Skeletal muscle satellite cell (primary cell): ENCODE results near the gene APBA3.

Source experiments
- H3K27me3 ChIP-seq: 2 replicates; pipeline ENCODE4 v1.7.0; 2013; ENCODE audit warnings: low read length; ENCODE audit not compliant: control insufficient read depth, insufficient read depth
- H3K36me3 ChIP-seq: 2 replicates; pipeline ENCODE4 v1.7.0; 2013; ENCODE audit warnings: mild to moderate bottlenecking, control low read depth, low read length; ENCODE audit not compliant: insufficient read depth
- H3K4me1 ChIP-seq: 2 replicates; pipeline ENCODE4 v1.7.0; 2013; ENCODE audit warnings: low read length; ENCODE audit not compliant: control insufficient read depth, insufficient read depth
- H3K4me2 ChIP-seq: 2 replicates; pipeline ENCODE4 v1.7.0; 2013; ENCODE audit warnings: mild to moderate bottlenecking, low read length
- H3K4me3 ChIP-seq: 2 replicates; pipeline ENCODE4 v1.7.0; 2013; ENCODE audit warnings: low read length
- H3K9ac ChIP-seq: 2 replicates; pipeline ENCODE4 v1.7.0; 2013; ENCODE audit warnings: mild to moderate bottlenecking, low read depth, low read length, moderate library complexity
- H3K9me3 ChIP-seq: replicated peaks from 2 replicates; pipeline ENCODE4 v1.7.0; 2013; ENCODE audit warnings: mild to moderate bottlenecking, control low read depth, low read length

APBA3 gene

GRCh38 chr19:3801412-3802096 is 40.1 kb upstream of the APBA3 start:
- H3K9ac ChIP-seq = no peak overlapping the region
- peaks cover 7% of the 10 kb centered on the region for H3K4me1 ChIP-seq
- H3K36me3 ChIP-seq = no peaks in the 10 kb centered on the region
- no peak overlapping the region for H3K4me3 ChIP-seq
- H3K9me3 ChIP-seq = no peaks in the 10 kb centered on the region
- peak overlapping the region; percentile 72 for H3K4me2 ChIP-seq
- H3K27me3 ChIP-seq = peaks cover 45% of the 10 kb centered on the region

DNA sequence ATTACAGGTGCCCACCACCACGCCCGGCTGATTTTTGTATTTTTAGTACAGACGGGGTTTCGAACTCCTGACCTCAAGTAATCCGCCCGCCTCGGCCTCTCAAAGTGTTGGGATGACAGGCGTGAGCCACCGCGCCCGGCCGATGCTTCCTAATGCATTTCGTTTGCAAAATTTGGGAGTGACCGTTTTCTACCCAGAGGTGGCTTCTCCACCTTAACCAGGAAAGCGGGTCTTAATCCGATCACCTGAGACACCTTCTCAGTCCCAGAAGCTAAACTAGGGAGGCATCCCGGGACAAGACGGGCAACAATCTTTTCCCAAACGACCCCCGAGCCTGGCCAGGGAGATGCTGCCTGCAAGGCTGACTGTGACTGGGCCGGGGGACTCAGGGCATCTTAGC is 39.5 kb upstream of the APBA3 start:
- H3K4me3 ChIP-seq = no peak overlapping the region
- peaks cover 47% of the 10 kb centered on the region for H3K27me3 ChIP-seq
- peak overlapping the region; percentile 72 for H3K4me2 ChIP-seq
- peaks cover 7% of the 10 kb centered on the region for H3K4me1 ChIP-seq
- no peak overlapping the region for H3K9ac ChIP-seq
- no peaks in the 10 kb centered on the region for H3K9me3 ChIP-seq
- H3K36me3 ChIP-seq = no peaks in the 10 kb centered on the region

GRCh38 chr19:3798137-3798536 is 36.6 kb upstream of the APBA3 start:
- H3K9ac ChIP-seq = no peak overlapping the region
- no peaks in the 10 kb centered on the region for H3K36me3 ChIP-seq
- H3K4me1 ChIP-seq = peaks cover 7% of the 10 kb centered on the region
- no peaks in the 10 kb centered on the region for H3K9me3 ChIP-seq
- H3K4me2 ChIP-seq = no peak overlapping the region
- no peak overlapping the region for H3K4me3 ChIP-seq
- peaks cover 36% of the 10 kb centered on the region for H3K27me3 ChIP-seq

DNA sequence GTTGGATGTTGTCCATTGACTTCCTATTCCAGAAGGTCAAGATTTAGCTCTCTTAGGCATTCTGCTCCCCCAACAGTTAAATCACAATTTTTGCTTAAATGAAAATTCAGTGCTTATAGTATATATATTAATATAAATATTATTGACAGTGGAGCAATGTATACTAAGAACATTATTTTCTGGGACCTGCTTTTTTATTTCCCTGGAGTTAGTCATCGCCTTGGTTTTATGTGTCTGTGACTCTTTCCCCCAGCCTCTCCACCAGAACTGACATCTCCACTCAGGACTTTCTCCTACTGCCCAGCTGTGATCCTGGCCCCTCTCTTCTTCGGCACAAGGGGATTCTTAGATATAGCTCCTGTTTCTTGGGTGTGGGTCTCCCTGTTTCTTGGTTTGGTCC is 34.9 kb upstream of the APBA3 start:
- Histone ChIP-seq H3K36me3 (no peaks in the 10 kb centered on the region), H3K27me3 (peaks cover 23% of the 10 kb centered on the region), H3K9ac (no peak overlapping the region), H3K4me3 (no peak overlapping the region), H3K4me1 (peaks cover 4% of the 10 kb centered on the region), H3K4me2 (no peak overlapping the region), H3K9me3 (no peaks in the 10 kb centered on the region)

GRCh38 chr19:3793799-3794198 is 32.3 kb upstream of the APBA3 start:
- no peaks in the 10 kb centered on the region for H3K4me1 ChIP-seq
- H3K4me2 ChIP-seq = no peak overlapping the region
- H3K9ac ChIP-seq = no peak overlapping the region
- H3K4me3 ChIP-seq = no peak overlapping the region
- peaks cover 27% of the 10 kb centered on the region for H3K27me3 ChIP-seq
- H3K36me3 ChIP-seq = no peaks in the 10 kb centered on the region
- peaks cover 4% of the 10 kb centered on the region for H3K9me3 ChIP-seq

GRCh38 chr19:3792114-3792513 is 30.6 kb upstream of the APBA3 start:
- H3K27me3 ChIP-seq = peaks cover 28% of the 10 kb centered on the region
- no peaks in the 10 kb centered on the region for H3K4me1 ChIP-seq
- peaks cover 4% of the 10 kb centered on the region for H3K9me3 ChIP-seq
- no peaks in the 10 kb centered on the region for H3K36me3 ChIP-seq
- H3K4me3 ChIP-seq = no peak overlapping the region
- no peak overlapping the region for H3K4me2 ChIP-seq
- no peak overlapping the region for H3K9ac ChIP-seq

- no peak overlapping the region for H3K9ac ChIP-seq
- H3K4me1 ChIP-seq = no peaks in the 10 kb centered on the region
Observed at GRCh38 chr19:3790941-3791340, 29.4 kb upstream of the APBA3 start.

DNA sequence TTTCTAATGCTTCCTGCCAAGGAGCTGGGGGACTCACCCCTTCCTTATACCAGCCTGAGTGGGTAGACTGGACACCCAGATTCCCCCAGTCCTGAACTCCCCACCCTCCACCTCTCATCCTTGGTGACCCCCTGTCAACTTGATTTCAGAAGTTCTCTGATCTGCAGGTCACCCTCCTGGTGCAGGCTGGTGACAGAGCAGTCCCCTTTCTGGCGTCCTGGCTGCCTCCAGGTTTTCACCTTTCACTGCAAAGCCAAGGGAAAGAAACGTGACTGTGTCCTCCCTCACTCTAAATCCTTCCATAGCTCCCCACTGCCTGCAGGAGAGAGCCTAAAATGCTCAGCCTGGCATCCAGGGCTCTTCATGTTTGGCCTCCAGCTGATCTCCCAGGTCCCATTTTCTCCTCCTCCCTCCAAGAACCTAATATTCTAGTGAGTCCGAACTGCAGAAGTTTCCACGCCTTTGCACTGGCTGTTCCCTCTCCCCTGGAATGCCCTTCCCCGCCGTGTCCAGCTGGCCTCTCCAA is 28.8 kb upstream of the APBA3 start:
- no peaks in the 10 kb centered on the region for H3K36me3 ChIP-seq
- H3K9me3 ChIP-seq = peaks cover 4% of the 10 kb centered on the region
- H3K4me1 ChIP-seq = no peaks in the 10 kb centered on the region
- peaks cover 31% of the 10 kb centered on the region for H3K27me3 ChIP-seq
- no peak overlapping the region for H3K9ac ChIP-seq
- no peak overlapping the region for H3K4me3 ChIP-seq
- no peak overlapping the region for H3K4me2 ChIP-seq

More at GRCh38 chr19:3790941-3791340, 29.4 kb upstream of the APBA3 start:
- Histone ChIP-seq H3K4me2 (no peak overlapping the region), H3K4me3 (no peak overlapping the region), H3K36me3 (no peaks in the 10 kb centered on the region), H3K9me3 (peaks cover 4% of the 10 kb centered on the region), H3K27me3 (peaks cover 28% of the 10 kb centered on the region)

DNA sequence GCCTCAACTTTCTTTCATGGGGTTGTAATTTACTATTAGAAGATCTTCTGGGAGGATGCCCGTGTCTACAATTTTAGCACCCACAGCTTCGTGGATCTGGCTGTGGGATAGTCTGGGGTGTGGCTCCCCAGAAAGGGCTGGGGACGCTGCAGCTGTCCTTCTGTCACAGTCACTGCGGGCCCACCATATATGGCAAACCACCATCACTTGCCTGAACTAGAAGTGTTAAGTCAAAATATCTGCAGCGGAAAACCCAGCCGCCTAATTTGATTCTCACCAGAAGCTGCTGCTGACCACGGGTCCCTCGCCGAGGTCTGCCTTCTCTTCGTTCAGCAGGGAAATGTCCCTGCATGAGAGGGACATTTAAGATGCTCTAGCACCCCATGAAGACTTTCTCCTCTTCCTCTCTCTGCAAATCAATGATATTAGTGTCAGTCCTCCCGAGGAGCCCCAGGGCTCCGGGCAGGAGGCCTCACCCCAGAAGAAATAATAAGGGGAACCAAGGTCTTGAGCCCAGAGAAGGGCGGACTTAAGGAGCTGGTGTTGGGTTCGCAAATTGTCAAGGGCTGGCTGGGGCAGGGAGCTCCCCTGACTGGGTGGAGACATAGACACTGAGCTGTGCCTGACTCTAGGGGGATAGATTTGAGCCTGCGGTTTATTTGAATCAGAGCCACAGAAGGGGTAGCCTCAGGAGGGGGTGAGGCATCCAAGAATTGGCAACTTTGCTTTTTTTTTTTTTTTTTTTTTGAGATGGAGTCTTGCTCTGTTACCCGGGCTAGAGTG is 27.7 kb upstream of the APBA3 start:
- no peak overlapping the region for H3K4me2 ChIP-seq
- H3K9ac ChIP-seq = no peak overlapping the region
- peaks cover 37% of the 10 kb centered on the region for H3K27me3 ChIP-seq
- peaks cover 4% of the 10 kb centered on the region for H3K9me3 ChIP-seq
- H3K4me3 ChIP-seq = no peak overlapping the region
- no peaks in the 10 kb centered on the region for H3K4me1 ChIP-seq
- no peaks in the 10 kb centered on the region for H3K36me3 ChIP-seq

DNA sequence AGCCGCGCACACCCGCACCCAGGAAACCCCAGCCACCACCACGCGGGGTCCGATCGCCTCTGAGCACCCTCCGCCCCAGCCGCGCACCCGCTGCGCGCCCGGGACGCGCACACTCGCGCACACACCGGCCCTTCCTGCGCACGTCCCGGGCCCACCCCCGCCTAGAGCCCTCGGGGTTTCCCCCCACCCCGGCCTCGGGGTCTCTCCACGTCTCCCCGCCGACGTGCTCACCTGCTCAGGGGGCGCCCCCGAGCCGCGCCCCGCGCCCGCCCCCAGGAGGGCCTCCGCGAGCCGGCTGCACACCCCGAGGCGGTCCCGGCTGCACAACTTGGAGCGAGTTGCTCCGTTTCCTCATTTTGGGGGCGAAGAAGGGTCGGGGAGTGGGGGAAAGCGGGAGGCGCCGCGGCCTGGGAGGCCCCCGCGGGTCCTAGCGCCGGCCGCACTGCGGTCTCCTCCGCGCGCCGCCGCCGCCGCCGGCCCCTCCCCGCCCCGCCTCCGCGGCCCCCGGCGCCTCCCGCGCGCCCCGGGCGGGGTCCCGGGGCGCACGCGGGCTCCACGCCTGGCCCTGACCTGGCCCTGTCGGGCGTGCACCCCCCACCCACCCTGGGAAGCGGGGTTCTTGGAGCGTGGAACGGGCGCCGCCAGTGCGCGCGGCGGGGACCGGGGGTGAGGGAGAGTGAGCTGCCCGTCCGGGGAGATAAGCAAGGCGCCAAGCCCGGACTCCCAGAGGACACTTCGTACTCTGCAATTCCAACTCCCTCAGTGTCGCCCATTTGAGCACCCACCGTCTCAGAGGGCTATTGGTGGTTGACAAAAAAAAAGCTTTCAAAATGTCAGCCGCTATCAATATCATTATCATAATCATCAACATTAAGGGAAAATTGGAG is 24.7 kb upstream of the APBA3 start, which contains the start of gene MATK:
MATK (minus strand) TSS at position 444 of the 887 bp plus-strand sequence. CDS start 1,246 bp downstream, outside the sequence.
- H3K4me3 ChIP-seq = no peak within 1 kb of the TSS
- H3K27me3 ChIP-seq = peaks cover 37% of the 10 kb centered on the region
- no peak within 1 kb of the TSS for H3K9ac ChIP-seq
- H3K4me2 ChIP-seq = peak within 1 kb of the TSS; percentile 12
- no peaks in the 10 kb centered on the region for H3K4me1 ChIP-seq
- H3K9me3 ChIP-seq = peaks cover 18% of the 10 kb centered on the region
- no peaks in the 10 kb centered on the region for H3K36me3 ChIP-seq

- Histone ChIP-seq H3K9ac (no peak overlapping the region), H3K4me3 (no peak overlapping the region)
Observed at GRCh38 chr19:3785451-3785937, 24.0 kb upstream of the APBA3 start.

More at GRCh38 chr19:3785451-3785937, 24.0 kb upstream of the APBA3 start:
- Histone ChIP-seq H3K36me3 (no peaks in the 10 kb centered on the region), H3K9me3 (peaks cover 15% of the 10 kb centered on the region), H3K27me3 (peaks cover 31% of the 10 kb centered on the region), H3K4me2 (peak overlapping the region; percentile 12), H3K4me1 (no peaks in the 10 kb centered on the region)
